Activated CD8-positive, alpha-beta memory T cell treated with anti-CD3 and anti-CD28 coated beads, Interleukin-2, amount 50 U/mL, for 24 hours (primary cell): Measurements from ENCODE around the gene NUDCD3.
"Not testable (repeated sequence)": the region's sequence is repeated elsewhere in the genome, so short reads cannot be mapped to it uniquely, and the experiment has no call there.

Experiments
- DNase-seq: peaks from one replicate; pipeline ENCODE4 v3.0.0-alpha.2; 2020; ENCODE audit errors: extremely low read depth

The NUDCD3 gene

GRCh38 chr7:44447874-44448425 is 42.5 kb downstream of the NUDCD3 start:
- no peak for DNase-seq

GRCh38 chr7:44445986-44446671 is 44.3 kb downstream of the NUDCD3 start:
- DNase-seq = no peak

GRCh38 chr7:44441079-44441478 is 49.4 kb downstream of the NUDCD3 start:
- no peak for DNase-seq

- DNase-seq = no peak
Measured at GRCh38 chr7:44440577-44441078, 49.8 kb downstream of the NUDCD3 start.

GRCh38 chr7:44439926-44440325 is 50.5 kb downstream of the NUDCD3 start:
- DNase-seq = no peak

GRCh38 chr7:44438816-44439215 is 51.6 kb downstream of the NUDCD3 start:
- DNase-seq = no peak

GRCh38 chr7:44434201-44434600 is 56.3 kb downstream of the NUDCD3 start:
- DNase-seq = no peak

- DNase-seq = no peak
Measured at GRCh38 chr7:44433255-44434022, 57.0 kb downstream of the NUDCD3 start.

- DNase-seq = no peak
Measured at GRCh38 chr7:44432381-44432977, 58.0 kb downstream of the NUDCD3 start.

GRCh38 chr7:44431091-44431608 is 59.3 kb downstream of the NUDCD3 start:
- no peak for DNase-seq

- DNase-seq = no peak
Measured at GRCh38 chr7:44430054-44430453, 60.4 kb downstream of the NUDCD3 start.

- DNase-seq = not testable (repeated sequence)
Measured at GRCh38 chr7:44424762-44425161, 65.7 kb downstream of the NUDCD3 start.

GRCh38 chr7:44416941-44417340 is 73.5 kb downstream of the NUDCD3 start:
- no peak for DNase-seq

- no peak for DNase-seq
Measured at GRCh38 chr7:44415510-44415909, 74.9 kb downstream of the NUDCD3 start.

GRCh38 chr7:44415047-44415446 is 75.4 kb downstream of the NUDCD3 start:
- no peak for DNase-seq

- DNase-seq = no peak
Measured at GRCh38 chr7:44411306-44411705, 79.2 kb downstream of the NUDCD3 start.

- DNase-seq = no peak
Measured at GRCh38 chr7:44408596-44408995, 81.9 kb downstream of the NUDCD3 start.

- DNase-seq = no peak
Measured at GRCh38 chr7:44403775-44404174, 86.7 kb downstream of the NUDCD3 start.

GRCh38 chr7:44403176-44403759 is 87.2 kb downstream of the NUDCD3 start:
- no peak for DNase-seq

- DNase-seq = no peak
Measured at GRCh38 chr7:44402401-44403060, 87.9 kb downstream of the NUDCD3 start.

- no peak for DNase-seq
Measured at GRCh38 chr7:44401692-44402091, 88.8 kb downstream of the NUDCD3 start.
